GM12892 (cell line): ENCODE results near the gene ENO4.

Source experiments
- POLR2A ChIP-seq: IDR thresholded peaks from 2 replicates; pipeline ENCODE4 v1.6.1; 2011; ENCODE audit warnings: low read depth, low read length, control low read depth
- TAF1 ChIP-seq: IDR thresholded peaks from 2 replicates; pipeline ENCODE4 v1.6.1; 2011; ENCODE audit warnings: low read depth, mild to moderate bottlenecking, control low read depth, low read length, borderline replicate concordance

DNA sequence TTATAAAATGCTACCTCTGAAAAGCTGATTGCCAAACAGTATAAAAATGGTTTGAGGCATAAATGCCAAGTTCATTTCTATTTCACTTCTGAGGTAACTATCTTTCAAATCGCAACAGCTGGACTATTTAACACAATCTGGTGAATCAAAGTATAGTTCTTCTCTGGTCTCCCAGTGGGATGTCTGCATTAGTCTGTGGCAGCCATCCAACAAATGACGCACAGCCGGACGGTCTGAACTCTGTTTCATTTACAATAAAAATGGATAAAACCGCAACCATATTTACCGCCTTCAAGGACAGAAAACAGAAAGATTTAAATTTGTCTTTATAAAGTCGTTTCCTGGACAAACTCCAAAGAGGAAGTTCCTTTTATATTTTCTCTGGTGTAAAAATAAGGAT is 41.9 kb downstream of the ENO4 start:
- no peak for TF ChIP-seq TAF1
- TF ChIP-seq POLR2A: no peak
